Measurements from ENCODE around the gene PI4KA. TPM values are rescaled to one million over a fixed set of nuclear protein-coding genes. Genes with fewer than 3 reads are reported as not detected.

The PI4KA gene
- 100 to 1,000 TPM in 2 of 6 donors, 10 to 100 TPM in 4; 68.6 to 251 (median 89.5) TPM for total RNA-seq

DNA sequence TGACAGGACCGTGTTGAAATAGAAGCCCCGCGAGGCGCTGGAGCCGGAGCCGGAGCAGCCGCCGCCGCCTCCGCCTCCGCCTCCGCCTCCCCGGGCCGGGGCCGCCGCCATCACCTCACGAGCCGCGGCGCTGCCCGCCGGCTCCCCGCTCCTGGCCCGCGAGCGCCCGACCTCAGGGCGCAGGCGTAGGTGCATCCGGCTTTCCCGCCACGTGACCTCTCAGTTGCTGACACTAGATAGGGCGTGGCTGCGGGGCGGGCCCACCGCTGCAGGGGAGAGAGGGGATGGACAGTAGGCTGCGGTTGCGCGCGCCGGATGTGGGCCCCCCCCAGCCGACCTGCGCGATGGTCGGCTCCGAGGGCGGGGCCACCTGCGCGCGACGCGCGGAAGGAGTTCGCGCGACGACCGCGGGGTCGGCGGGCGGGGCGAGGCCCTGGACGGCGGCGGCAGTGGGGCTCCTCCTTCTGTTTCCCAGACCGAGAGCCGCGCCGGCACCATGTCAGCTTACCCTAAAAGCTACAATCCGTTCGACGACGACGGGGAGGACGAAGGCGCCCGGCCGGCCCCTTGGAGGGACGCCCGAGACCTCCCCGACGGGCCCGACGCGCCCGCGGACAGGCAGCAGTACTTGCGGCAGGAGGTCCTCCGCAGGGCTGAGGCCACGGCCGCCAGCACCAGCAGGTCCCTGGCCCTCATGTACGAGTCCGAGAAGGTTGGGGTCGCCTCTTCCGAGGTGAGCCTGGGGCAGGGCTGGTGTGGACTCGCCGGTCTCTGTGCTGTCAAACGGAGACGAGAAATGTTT, at the start of gene PI4KA, which contains the start of gene SNAP29:
PI4KA (minus strand) TSS at position 197 of the 802 bp plus-strand sequence; CDS start at position 111, 86 bp downstream.
SNAP29 (plus strand) TSS at position 393 of the 802 bp plus-strand sequence; CDS start at position 497, 104 bp downstream.
- 0 to 1% methylated on average over 25 to 47 of the region's 100 CpGs for WGBS, 2 donors
- H3K27ac ChIP-seq: peak within 1 kb of the TSS; percentile 89 to 97 (median 92)
- peaks cover 26 to 68% (median 42%) of the 10 kb centered on the region in 4 donors for H3K4me1 ChIP-seq
- no peaks in the 10 kb centered on the region for H3K27me3 ChIP-seq
- DNase-seq (peak; percentile 100), ATAC-seq (ENCODE audit: low FRiP score in 2 of 2) (peak; percentile 98 to 99)
- peak within 1 kb of the TSS; percentile 70 to 90 (median 86) for H3K4me3 ChIP-seq
- H3K36me3 ChIP-seq: peaks cover 0 to 6% (median 0%) of the 10 kb centered on the region in 4 donors
- TF ChIP-seq POLR2A (IDR thresholded peaks at IDR 0.05) (peak in 3 of 4 donors; percentile 88 to 94 (median 90)), EP300 (IDR thresholded peaks at IDR 0.05) (peak in 1 of 4 donors; percentile 49), POLR2AphosphoS5 (IDR thresholded peaks at IDR 0.05) (peak; percentile 78 to 96)
- TF ChIP-seq, protein P1, sequence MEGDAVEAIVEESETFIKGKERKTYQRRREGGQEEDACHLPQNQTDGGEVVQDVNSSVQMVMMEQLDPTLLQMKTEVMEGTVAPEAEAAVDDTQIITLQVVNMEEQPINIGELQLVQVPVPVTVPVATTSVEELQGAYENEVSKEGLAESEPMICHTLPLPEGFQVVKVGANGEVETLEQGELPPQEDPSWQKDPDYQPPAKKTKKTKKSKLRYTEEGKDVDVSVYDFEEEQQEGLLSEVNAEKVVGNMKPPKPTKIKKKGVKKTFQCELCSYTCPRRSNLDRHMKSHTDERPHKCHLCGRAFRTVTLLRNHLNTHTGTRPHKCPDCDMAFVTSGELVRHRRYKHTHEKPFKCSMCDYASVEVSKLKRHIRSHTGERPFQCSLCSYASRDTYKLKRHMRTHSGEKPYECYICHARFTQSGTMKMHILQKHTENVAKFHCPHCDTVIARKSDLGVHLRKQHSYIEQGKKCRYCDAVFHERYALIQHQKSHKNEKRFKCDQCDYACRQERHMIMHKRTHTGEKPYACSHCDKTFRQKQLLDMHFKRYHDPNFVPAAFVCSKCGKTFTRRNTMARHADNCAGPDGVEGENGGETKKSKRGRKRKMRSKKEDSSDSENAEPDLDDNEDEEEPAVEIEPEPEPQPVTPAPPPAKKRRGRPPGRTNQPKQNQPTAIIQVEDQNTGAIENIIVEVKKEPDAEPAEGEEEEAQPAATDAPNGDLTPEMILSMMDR (IDR thresholded peaks at IDR 0.05): peak in 4 of 6 experiments; percentile 49 to 81 (median 68)
- no peaks in the 10 kb centered on the region for H3K9me3 ChIP-seq

GRCh38 chr22:20906387-20906767, 47.8 kb upstream of the PI4KA start:
- Histone ChIP-seq H3K27me3 (no peaks in the 10 kb centered on the region), H3K4me1 (peaks cover 3 to 15% (median 10%) of the 10 kb centered on the region in 4 donors), H3K9me3 (no peaks in the 10 kb centered on the region), H3K36me3 (no peaks in the 10 kb centered on the region), H3K4me3 (no peak overlapping the region), H3K27ac (no peak overlapping the region)
- no peak for DNase-seq
- 79 to 91% methylated on average over 3 of the region's 3 CpGs for WGBS, 2 donors
- no peak for TF ChIP-seq EP300 (IDR thresholded peaks at IDR 0.05)
- no peak for TF ChIP-seq POLR2AphosphoS5 (IDR thresholded peaks at IDR 0.05)
- TF ChIP-seq POLR2A (IDR thresholded peaks at IDR 0.05): no peak
- TF ChIP-seq, protein P1 (IDR thresholded peaks at IDR 0.05): no peak
- ATAC-seq (ENCODE audit: low FRiP score in 2 of 2): no peak

DNA sequence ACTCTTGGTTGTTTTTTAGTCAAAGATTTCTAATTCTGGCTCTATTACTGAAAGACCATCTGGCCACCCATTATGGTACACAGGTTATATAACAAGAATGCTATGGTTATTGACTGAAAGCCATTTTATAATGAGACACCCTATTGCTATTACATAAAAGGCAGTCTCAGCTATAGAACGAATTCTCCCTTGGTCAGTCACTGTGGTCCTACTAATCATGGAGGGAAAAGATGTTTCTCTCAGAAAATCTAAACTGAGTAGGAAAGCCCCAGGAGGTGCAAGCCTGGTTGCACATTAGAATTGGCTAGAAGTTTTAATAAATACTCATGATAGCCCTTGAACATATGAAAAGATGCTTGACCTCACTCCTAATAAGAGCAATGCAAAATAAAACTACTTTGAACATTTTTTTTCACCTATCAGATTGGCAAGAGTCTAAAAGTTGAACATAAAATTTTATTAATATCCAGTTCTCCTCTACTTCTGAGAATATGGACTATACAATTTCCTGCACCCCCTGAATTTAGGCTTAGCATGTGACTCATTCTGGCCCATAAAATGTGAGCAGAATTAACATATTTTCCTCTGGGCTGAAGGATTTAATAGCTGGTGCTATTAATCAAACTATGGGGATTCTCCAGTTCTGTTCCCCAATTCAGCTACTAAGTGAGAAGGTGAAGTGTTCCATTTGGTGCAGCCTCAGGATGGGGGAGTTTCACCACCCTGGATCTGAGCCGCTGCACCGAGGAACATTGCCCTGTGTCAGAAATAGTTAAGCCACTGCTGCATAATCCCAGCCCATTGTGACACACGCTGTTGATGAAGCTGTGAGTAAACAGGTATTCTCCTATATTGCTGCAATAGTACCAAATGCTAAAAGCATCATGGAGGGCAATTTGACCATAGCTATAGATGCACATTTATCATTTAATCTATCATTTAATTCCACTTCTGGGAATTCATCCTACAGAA, 47.1 kb upstream of the PI4KA start:
- TF ChIP-seq POLR2AphosphoS5 (IDR thresholded peaks at IDR 0.05) (no peak), EP300 (IDR thresholded peaks at IDR 0.05) (no peak), POLR2A (IDR thresholded peaks at IDR 0.05) (no peak)
- TF ChIP-seq, protein P1 (IDR thresholded peaks at IDR 0.05): no peak
- H3K4me3 ChIP-seq: no peak overlapping the region
- DNase-seq (no peak), ATAC-seq (ENCODE audit: low FRiP score in 2 of 2) (no peak)
- no peak overlapping the region for H3K27ac ChIP-seq
- no peaks in the 10 kb centered on the region for H3K27me3 ChIP-seq
- no peaks in the 10 kb centered on the region for H3K36me3 ChIP-seq
- 60 to 65% methylated on average over 4 of the region's 4 CpGs for WGBS, 2 donors
- no peaks in the 10 kb centered on the region for H3K9me3 ChIP-seq
- peaks cover 3 to 15% (median 10%) of the 10 kb centered on the region in 4 donors for H3K4me1 ChIP-seq

- Histone ChIP-seq H3K36me3 (no peaks in the 10 kb centered on the region), H3K4me1 (peaks cover 3 to 15% (median 10%) of the 10 kb centered on the region in 4 donors), H3K4me3 (no peak overlapping the region), H3K9me3 (no peaks in the 10 kb centered on the region), H3K27me3 (no peaks in the 10 kb centered on the region), H3K27ac (no peak overlapping the region)
- DNase-seq (no peak), ATAC-seq (ENCODE audit: low FRiP score in 2 of 2) (no peak)
- TF ChIP-seq, protein P1 (IDR thresholded peaks at IDR 0.05): no peak
- no peak for TF ChIP-seq POLR2AphosphoS5 (IDR thresholded peaks at IDR 0.05)
- TF ChIP-seq EP300 (IDR thresholded peaks at IDR 0.05): no peak
- TF ChIP-seq POLR2A (IDR thresholded peaks at IDR 0.05): no peak
- WGBS, 2 donors: 65 to 86% methylated on average over 3 of the region's 3 CpGs
These were observed 46.4 kb upstream of the PI4KA start for GRCh38 chr22:20904980-20905355.

All from upper lobe of left lung (tissue), 6 donors.